Hindlimb muscle (tissue), 1 donor: ENCODE measurements around the gene MT1H. TPM values are rescaled to one million over a fixed set of nuclear protein-coding genes. Genes with fewer than 3 reads are reported as not detected.
"Not testable (repeated sequence)": the region's sequence is repeated elsewhere in the genome, so short reads cannot be mapped to it uniquely, and the experiment has no call there.

Experiments used
- DNase-seq: peaks from one replicate; pipeline ENCODE4 v3.0.0-alpha.2; 2013
- polyA plus RNA-seq: library from polyadenylated mRNA; unstranded; fragments of 120-200 nt; gene quantifications from one replicate; pipeline ENCODE4 v1.2.1, GENCODE V29; 2013; ENCODE audit not compliant: insufficient read length

The MT1H gene
- polyA plus RNA-seq, 1 donor = not detected

DNA sequence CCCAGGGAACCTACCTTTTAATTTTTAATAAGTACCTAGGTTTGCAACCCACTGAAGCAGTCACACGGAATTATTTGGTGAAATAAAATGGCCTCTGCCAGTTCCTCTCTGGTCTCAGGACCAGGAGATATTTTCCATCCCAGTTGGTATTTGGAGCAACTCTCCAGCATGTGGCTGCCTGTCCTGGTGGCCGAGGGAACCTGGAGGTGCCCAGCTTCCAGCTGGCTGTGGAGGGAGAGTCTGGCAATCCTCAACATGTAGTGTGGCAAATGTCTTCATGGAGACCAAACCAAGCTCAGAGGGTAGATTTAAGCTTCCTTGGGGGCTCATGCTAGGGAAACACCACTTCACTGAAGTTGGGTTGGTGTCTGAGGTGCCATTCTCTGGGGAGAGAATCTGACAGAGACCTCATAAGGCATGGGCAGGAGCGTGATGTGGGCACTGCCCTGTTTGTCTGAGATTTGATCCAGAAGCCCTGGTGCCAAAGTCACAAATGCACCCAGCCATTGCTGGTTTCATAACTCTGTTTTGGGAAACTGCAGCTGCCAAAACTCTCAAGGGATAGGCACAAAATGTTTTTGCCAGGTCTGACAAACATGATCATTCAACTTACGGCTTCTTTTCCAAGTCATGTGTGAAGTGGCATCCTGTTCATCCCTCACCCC is 15.4 kb downstream of the MT1H start:
- DNase-seq = no peak

DNA sequence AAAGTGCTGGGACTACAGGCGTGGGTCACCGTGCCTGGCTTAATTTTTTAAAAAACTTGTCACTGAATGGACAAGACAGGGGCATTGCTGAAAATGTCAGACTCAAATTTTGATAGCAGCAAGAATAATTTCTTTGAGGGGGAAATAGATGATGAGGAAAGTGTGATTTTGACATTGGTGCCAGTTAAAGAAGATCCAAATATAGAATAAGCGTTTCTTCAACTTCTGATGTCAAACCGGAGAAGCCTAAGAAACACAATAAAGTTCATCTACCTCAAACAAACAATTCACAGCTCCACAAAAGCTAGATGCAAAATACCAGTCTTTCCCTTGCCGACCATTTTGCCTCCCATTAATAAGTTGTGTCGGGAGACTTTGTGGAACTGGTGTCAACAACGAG is 17.1 kb downstream of the MT1H start:
- no peak for DNase-seq

DNA sequence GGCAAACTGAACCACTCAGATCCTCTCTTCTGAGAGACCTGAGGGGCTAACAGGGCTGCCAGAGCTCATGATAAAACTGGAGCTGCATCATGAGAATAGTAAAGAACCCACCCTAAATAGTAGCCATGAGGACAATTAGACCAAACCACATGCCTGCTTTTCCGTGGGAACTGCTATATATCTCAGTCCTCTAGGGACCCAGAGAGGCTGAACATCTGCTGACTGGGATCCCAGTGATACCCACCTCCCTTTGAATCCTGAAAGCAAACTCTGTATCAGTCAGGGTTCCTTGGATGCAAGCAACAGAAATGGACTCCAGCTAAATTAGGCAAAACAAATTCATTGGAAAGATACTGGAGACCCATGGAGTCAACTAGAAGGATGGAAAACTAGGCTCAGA is 19.1 kb downstream of the MT1H start:
- no peak for DNase-seq

DNA sequence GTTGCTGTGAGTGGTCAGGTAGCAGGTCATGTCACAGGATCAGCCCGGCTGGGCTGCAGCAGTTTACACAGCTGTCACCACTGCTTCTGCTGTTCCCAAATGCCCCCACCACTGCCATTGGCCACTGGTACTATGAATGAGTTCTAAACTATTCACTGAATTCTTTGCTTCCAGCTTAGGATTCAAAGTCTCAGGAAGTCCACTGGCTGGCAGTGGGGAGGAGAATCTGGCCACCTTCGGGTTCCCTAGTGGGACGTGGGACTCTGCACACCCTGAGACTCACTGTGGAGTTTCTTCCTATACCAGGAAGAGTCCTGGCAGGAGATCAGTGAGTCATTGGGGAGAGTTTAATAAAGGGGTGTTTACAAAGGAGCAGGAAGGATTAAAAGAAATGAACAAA is 19.6 kb downstream of the MT1H start:
- no peak for DNase-seq

DNA sequence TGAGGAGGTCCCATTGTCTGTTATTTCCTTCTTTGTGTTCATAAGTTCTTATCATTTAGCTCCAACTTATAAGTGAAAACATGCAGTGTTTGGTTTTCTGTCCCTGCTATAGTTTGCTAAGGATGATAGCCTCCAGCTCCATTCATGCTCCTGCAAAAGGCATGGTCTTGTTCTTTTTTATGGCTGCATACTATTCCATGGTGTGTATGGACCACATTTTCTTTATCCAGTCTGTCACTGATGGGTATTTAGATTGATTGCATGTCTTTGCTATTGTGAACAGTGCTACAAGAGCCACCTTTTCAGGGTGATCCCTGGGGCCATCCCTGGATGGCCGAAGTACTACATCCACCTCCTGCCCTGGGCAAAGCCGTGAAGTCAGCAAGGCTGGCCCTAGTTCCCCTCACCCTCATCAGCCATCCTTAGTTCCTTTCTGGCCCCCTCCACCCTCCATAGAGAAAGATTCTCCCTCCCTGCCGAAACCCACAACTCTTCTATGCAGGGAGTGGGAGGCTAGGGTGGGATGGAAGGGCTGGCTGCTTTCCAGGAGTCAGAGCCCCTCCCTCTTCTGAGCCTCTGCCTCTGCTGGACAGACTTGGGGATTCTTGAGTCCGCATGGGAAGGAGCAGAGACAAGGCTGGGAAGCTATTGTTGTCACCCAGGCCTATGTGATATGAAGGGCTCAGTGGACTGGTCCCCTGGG is 21.0 kb downstream of the MT1H start:
- DNase-seq = no peak

DNA sequence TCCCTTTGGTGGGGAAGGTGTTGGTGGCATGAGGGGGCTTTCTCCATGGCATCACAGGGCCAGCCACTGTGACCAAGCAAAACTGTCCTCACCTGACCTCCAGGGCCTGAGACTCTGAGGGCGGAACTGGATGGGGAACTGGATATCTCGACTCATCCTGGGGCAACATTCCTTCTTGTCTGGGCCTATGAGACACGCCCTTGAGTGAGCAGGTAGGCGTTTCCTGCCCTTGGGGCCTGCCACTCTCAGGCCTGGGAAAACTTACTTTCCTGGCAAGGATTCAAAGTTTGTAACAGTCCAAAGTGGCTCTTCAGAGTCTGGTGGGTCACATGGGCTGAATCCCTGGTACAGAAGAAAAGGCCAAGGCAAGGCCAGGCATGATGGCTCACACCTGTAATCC is 22.3 kb downstream of the MT1H start:
- DNase-seq = no peak

DNA sequence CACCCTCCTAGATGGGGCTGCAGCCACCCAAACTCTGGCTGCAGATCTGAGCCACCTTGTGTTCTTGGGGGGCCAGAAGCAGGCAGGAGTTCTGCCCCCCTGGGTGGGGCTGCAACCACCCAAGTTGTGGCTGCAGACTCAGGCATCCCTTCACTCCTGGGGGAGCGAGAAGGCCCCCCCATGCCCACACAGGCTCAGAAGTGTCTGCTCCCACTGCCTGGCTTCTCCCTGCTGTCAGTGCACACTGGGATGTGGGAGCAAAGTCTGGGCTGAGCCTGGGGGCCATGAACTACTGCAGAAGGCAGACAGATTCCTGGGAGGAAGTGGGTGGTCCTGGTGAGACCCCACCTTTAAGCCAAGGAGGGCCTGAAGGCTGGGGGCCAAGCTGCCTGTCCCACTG is 25.6 kb downstream of the MT1H start:
- no peak for DNase-seq

DNA sequence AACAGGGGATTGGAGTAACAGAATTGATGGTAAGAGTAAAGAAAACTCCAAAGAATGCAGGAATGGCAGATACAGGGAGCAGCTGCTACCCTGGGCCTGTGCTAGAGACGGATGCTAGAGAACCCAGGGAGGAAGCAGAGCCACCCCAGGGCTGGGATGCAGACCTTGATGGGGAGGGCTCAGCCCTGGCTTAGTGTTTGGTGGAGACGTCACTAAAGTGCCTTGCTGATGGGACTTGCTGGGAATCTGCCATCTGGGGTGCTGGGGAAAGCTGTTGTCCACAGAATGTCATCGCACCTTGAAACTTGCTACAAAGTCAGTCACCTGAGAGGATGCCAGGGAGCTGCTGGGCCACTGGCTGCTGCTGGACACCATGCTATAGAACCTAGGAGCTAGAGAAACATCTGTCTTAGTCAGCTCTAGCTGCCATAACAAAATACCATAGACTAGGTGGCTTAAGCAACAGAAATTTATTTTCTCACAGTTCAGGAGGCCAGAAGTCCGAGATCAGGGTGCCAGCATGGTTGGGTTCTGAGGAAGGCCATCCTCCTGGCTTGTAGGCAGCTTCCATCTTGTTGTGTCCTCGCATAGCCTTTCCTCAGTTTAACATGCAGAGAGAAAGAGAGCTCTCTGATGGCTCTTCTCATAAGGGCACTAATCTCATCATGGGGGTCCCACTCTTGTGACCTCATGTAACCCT is 28.0 kb downstream of the MT1H start:
- no peak for DNase-seq

DNA sequence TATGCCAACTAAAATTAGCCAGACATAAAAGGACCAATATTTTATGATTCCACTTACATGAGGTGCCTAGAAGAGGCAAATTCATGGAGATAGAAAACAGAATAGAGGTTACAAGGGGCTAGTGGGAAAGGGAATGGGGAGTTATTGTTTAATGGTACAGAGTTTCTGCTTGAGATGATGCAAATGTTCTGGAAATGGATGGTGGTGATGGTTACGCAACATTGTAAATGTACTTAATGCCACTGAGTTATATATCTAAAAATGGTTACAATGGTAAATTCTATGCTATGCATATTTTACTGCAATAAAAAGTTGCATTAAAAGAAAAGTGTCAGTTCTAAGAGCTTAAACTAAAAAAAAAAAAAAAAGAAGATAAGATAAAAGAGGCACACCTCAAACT is 30.6 kb downstream of the MT1H start:
- no peak for DNase-seq

DNA sequence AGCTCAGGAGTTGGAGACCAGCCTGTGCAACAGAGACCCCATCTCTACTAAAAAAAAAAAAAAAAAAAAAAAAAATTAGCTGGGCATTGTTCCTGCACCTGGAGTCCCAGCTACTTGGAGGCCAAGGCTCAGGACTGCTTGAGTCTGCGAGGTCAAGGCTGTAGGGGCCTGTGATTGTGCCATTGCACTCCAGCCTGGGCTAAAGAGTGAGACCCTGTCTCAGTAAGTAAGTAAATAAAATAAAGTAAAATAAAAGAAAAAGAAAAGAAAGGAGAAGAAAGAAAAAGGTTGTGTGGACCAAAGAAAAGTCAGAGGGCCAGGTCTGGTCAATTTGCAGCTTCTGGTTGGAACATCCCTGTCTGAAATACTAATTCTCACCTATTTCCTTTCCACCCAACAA is 31.0 kb downstream of the MT1H start:
- DNase-seq = no peak

DNA sequence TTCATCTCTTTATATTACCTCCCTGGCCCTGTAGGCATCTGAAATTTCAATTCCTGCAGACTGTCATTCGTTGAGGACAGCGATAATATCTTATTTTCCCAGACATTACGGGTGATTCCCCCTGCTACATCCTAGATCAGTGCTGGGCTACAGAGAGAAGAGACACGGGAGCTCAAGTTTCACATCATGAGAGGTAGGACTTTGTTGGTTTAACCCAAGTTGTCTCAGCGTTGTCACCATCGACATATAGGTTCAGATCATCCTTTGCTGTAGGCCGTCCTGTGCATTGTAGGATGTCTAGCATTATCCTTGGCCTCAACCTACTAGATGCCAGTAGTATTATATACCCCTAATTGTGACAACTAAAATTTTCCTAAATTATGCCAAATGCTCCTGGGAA is 31.9 kb downstream of the MT1H start:
- DNase-seq = no peak

DNA sequence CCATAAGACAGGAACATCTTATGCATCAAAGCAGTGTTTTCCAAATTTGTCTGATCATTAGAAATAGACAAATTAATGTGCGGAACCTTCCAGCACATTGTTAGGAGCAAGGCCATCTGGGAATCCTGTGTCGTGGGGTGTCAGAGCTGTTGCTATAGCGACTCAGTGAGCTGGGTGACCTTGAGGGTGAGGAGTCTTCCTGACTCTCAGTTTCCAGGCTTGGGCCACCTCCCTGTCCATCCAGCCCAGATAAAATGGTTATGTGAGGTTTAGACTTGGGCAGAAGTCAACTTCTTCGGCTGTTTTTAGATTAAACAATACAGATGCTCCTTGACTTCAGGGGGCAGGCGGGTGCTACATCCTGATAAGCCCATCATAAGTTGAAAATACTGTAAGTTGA is 33.2 kb downstream of the MT1H start:
- DNase-seq = no peak

DNA sequence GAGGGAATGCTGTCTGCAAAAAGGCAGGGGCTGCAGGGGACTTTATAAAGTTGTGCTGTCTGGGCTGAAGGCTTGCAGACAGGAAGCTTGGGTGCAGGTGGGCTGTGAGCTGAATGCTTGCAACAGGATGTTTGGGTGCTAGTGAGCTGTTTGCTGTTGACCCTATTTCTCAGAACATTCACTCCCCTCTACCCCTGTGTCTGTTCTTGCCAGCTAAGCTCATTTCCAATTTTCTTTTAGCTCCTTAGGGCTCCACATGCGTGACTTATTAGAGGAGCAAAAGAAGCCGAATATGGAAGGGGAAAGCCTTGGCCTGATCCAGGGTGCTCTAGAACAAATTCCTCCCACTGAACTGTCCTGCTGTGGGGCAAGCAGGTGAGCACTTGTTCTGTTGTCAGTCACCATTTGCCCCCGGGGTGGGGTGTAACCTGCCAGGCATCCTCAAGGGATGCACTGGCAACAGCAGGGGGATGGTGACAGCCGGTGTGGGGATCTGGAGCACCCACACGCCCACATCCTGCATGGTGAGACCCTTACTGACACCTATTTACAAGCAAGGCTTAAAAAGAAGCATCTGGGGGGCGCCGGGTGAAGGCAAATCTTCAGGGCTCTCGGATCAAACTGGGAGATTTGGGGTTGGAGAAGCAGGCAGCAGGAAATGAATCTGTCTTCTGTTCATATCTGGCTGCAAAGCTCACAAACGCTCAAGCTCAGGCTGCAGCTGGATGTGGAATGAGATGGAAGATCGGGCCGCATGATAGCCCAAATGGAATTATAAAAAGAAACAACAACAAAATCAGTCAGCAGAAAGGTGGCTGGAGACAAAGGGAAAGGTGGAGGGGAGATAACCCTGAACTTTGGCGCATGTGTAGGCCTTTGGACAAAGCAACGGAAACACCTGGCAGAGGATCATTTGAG is 39.2 kb downstream of the MT1H start:
- no peak for DNase-seq

DNA sequence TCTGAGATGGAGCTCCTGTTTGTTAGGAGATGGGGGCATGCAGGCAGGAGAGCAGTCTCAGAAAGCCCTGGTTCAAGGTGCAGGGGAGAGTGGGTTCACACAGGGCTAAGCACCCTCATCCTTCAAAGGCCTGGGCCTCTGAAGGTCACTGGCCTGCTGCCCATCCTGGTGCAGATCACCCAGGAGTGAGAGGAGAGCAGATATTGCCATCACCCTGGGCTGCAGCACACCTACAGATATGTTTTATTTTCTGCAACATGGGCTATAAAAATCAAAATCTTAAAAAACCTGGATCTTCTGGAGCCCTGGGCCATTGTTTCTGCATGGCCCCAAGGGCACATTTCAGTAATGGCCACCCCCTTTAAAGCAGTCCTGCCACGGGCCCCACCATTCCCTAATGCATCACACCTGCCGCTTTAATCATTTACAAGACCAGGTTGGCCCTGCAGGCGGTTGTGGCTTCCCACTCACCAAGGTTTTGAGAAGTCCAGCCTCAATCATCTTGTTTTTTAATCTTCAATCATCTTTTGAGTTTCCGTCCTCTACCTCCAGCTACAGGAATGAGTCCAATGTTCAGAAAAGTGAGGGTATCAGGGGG is 39.9 kb downstream of the MT1H start:
- DNase-seq = no peak

DNA sequence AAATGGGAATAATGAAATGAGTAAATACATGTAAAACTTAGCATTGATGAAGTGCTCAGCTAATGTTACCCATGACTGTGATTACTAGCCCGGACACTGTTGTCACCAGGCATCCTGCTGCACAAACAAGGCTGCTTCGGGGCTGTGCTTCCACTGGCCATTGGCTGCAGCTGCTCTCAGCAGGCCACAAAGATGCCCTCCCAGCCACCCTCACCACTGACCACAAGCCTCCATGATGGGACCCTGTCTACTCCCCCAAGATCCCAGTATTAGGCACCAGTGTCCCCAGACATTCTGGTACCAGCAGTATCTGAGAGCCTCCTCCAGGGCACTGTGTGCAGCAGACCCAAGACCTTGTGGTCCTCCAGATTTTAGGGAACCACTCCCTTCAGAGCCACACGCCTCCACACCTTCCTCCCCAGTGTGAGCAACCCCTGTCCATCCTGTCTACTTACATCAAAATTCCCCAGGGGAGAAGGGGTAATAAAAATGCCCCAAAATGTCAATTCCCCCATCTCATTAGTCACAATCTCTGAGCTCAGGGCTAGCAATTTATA is 40.6 kb downstream of the MT1H start:
- no peak for DNase-seq

DNA sequence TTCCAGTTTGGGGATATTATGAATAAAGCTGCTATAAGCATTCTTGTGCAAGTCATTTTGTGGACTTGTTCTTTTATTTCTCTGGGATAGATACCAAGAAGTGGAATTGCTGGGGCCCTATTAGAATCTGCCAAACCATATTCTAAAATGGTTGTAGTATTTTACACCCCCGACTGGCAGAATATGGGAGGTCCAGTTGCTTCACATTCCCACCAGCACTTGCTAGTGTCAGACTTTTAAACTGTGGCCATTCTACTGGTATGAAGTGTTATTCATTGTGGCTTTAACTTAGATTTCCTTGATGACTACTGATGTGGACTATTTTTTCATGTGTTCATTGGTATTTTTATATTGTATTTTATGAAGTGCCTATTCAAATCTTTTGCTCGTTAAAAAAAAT is 42.2 kb downstream of the MT1H start:
- no peak for DNase-seq

DNA sequence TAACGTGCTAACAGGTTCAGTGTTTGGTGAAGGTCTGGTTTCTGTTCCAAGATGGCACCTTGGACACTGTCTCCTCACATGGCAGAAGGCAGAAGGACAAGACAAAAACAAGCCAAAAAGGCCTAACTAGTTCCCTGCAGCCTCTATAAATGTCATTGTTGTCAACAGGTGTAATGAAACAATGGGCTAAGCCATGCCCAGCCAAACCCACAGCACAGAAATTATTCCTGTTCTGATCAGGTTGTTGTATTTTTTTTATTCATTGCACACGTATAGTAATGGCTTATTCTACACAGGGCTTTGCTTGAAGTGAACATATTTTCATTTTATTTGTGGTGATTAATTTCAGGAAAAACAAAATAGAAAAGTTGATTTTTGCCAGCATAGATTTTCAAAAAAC is 44.2 kb downstream of the MT1H start:
- no peak for DNase-seq

DNA sequence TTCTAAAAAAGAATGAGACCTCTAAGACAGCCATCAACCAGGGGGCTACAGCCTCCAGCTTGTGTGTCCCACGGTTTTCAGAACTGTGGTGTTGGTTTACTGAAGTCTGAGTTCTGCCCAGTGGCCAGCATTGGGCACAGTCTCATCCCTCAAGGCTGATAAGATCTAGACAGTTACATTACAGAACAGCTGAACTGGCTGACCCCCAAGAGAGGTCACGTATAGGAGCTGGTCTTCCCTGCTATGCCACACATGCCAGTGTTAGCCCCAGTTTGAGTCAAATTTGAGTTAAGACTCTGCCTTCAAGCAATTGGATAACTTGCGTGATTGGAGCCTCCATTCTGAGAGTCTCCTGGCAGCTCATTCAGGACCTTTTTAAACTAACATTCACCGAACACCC is 45.5 kb downstream of the MT1H start:
- no peak for DNase-seq

DNA sequence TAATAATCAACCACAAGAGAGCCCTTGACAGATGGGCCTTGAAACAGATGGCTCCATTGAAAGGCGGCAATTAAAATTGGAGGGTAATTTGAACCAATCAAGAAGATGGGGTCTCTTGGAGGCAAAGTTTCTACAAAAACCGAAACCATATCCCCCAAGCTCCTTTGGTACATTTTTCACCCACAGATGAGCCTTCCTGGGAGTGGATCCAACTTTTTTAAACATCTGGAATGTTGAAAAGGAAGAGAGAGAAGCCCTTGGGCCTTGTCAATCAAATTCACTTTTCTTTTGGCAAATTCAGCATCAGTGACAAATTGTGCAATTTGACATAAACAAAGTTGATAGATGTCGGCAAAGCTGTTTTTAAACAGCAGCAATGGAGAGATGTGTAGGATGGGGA is 47.1 kb downstream of the MT1H start:
- DNase-seq = no peak

DNA sequence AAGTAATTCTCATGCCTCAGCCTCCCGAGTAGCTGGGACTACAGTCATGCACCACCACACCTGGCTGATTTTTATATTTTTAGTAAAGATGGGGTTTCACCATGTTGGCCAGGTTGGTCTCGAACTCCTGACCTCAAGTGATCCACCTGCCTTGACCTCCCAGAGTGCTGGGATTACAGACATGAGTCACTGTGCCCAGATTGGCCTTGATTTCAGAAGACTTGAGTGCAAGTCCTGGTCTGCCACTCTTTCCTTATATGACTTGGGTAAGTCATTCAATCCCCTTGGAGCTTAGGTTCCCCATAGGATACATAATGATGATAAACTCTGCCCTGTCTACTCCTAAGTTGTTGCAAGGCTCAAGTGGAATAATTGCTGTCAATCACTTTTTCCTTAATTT is 47.9 kb downstream of the MT1H start:
- DNase-seq = not testable (repeated sequence)
